ENCODE results near the gene ANKRD42.

The ANKRD42 gene

DNA sequence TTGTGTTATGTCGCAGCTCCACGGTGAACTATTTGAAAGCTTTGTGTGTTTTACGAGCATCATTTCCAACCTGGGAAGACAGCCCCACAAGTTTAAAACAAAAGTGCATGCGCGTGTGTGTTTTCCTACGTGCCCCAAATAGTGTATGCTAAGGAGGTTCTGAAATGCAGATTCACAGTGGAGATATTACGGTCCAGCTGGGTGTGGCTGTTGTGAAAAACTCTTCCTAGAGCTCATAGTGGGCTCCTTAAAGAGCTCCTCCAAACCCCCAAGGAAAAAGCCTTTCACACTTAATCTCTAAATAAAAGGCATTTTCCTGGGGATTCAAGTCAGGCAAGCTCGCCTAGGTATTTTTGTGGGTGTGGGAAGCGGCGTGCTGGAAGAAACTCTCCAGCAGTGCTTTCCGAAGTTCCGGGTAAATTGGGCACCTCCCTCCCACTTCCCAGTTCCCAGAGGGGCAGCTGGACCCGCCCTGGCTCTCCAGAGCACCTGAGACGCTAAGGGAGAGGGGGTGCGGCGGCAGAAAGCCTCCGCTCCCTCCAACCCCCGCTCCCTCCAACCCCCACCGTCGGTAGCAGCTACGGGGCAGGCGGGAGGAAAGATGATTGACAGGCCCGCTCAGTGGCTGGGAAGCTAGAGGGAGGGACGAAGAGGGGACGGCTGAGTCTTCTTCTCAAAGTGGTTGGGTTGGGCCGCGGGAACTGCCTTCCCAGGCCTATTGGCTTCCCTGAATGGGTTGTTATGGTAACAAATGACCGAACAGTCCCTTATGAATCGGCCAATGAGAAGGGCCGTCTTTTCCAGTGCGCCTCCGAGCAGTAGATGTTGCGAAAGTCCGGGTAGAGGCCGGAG lies 37.1 kb upstream of the ANKRD42 start (continued):
- TF ChIP-seq IKZF3 (tag by site-specific recombination; IDR thresholded peaks at IDR 0.05) (peak; percentile 94), ZFHX2 (tag by site-specific recombination; conservative IDR thresholded peaks at IDR 0.05) (peak; percentile 36), PRDM1 (tag by site-specific recombination; IDR thresholded peaks at IDR 0.05) (0 out of 2 replicates have a peak, but pooled peaks have one; percentile 11), ZNF561 (tag by site-specific recombination; IDR thresholded peaks at IDR 0.05; ENCODE audit: borderline replicate concordance) (peak; percentile 84; the same call in 1 of the 2 replicates), ZNF48 (tag by site-specific recombination; IDR thresholded peaks at IDR 0.05) (no peak)
- TF ChIP-seq, protein P1, sequence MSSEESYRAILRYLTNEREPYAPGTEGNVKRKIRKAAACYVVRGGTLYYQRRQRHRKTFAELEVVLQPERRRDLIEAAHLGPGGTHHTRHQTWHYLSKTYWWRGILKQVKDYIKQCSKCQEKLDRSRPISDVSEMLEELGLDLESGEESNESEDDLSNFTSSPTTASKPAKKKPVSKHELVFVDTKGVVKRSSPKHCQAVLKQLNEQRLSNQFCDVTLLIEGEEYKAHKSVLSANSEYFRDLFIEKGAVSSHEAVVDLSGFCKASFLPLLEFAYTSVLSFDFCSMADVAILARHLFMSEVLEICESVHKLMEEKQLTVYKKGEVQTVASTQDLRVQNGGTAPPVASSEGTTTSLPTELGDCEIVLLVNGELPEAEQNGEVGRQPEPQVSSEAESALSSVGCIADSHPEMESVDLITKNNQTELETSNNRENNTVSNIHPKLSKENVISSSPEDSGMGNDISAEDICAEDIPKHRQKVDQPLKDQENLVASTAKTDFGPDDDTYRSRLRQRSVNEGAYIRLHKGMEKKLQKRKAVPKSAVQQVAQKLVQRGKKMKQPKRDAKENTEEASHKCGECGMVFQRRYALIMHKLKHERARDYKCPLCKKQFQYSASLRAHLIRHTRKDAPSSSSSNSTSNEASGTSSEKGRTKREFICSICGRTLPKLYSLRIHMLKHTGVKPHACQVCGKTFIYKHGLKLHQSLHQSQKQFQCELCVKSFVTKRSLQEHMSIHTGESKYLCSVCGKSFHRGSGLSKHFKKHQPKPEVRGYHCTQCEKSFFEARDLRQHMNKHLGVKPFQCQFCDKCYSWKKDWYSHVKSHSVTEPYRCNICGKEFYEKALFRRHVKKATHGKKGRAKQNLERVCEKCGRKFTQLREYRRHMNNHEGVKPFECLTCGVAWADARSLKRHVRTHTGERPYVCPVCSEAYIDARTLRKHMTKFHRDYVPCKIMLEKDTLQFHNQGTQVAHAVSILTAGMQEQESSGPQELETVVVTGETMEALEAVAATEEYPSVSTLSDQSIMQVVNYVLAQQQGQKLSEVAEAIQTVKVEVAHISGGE (tag by site-specific recombination; conservative IDR thresholded peaks at IDR 0.05; ENCODE audit: low read depth), result peak; percentile 79

- peak within 1 kb of the TSS; percentile 67 for H3K27ac ChIP-seq (ENCODE audit: extremely low read depth, low read depth, low read length)
- H3K4me1 ChIP-seq (ENCODE audit: control insufficient read depth, insufficient read depth, low read length), result peaks cover 5% of the 10 kb centered on the region
- peaks cover 0 to 35% of the 10 kb centered on the region in 2 experiments; a peak in 1 of 3 replicates for H3K36me3 ChIP-seq (ENCODE audit: control insufficient read depth in 2 of 2, insufficient read depth in 1 of 2, low read length in 2 of 2)
- peak within 1 kb of the TSS; percentile 98 for H3K4me3 ChIP-seq (ENCODE audit: low read depth, low read length)
- POLR2A ChIA-PET, result interaction anchor here (0.7 to 3.2 kb wide), 32 partner anchors 10 to 424 kb away, joined by 3 to 46 read pairs (median 4); partner anchors contain the start of genes ANKRD42, CCDC90B, DDIAS and FAM181B
- CTCF ChIA-PET, result interaction anchor here (0.6 to 1.1 kb wide), 4 partner anchors 52 to 247 kb away, joined by 3 to 4 read pairs (median 3); no protein-coding TSS in a partner anchor
- no peaks in the 10 kb centered on the region for H3K9me3 ChIP-seq (ENCODE audit: control insufficient read depth, insufficient read depth, low read depth, low read length)
- no peak for TF ChIP-seq ZNF274 (IDR thresholded peaks at IDR 0.05; ENCODE audit: low read length)
- no peak for TF ChIP-seq ZNF274 (tag by site-specific recombination; IDR thresholded peaks at IDR 0.05; ENCODE audit: borderline replicate concordance)
- TF ChIP-seq ZNF37A (tag by site-specific recombination; IDR thresholded peaks at IDR 0.05), result peak; percentile 59
- TF ChIP-seq ZSCAN5A (tag by site-specific recombination; IDR thresholded peaks at IDR 0.05), result no peak
- TF ChIP-seq ZNF416 (tag by site-specific recombination; IDR thresholded peaks at IDR 0.05), result no peak
- peak; percentile 11; the same call in 1 of the 2 replicates for TF ChIP-seq REST (tag by site-specific recombination; IDR thresholded peaks at IDR 0.05)
- no peak; the same call in 1 of the 2 replicates for TF ChIP-seq GLIS1 (tag by site-specific recombination; IDR thresholded peaks at IDR 0.05)
- TF ChIP-seq ZNF2 (tag by site-specific recombination; IDR thresholded peaks at IDR 0.05), result no peak
- no peak for TF ChIP-seq ZBTB49 (tag by site-specific recombination; IDR thresholded peaks at IDR 0.05; ENCODE audit: low read depth)
- TF ChIP-seq ZNF629 (tag by site-specific recombination; IDR thresholded peaks at IDR 0.05), result peak; percentile 30; the same call in 1 of the 2 replicates
- TF ChIP-seq ZFP69B (tag by site-specific recombination; IDR thresholded peaks at IDR 0.05), result 0 out of 2 replicates have a peak, but pooled peaks have one; percentile 15
- no peak for TF ChIP-seq ZNF175 (tag by site-specific recombination; IDR thresholded peaks at IDR 0.05)
- no peak for TF ChIP-seq HIC1 (tag by site-specific recombination; IDR thresholded peaks at IDR 0.05)
- TF ChIP-seq KLF7 (tag by site-specific recombination; IDR thresholded peaks at IDR 0.05; ENCODE audit: borderline replicate concordance), result 0 out of 2 replicates have a peak, but pooled peaks have one; percentile 44
- no peak for TF ChIP-seq ZNF621 (tag by site-specific recombination; IDR thresholded peaks at IDR 0.05)
Observed at GRCh38 chr11:83156996-83157593, 36.4 kb upstream of the ANKRD42 start, which contains the start of gene PCF11. PCF11 (plus strand) TSS chr11:83157131; CDS start chr11:83157440, 309 bp downstream.
